ENCODE measurements around the gene TCN1.

TCN1 gene

GRCh38 chr11:59813364-59813763 is 52.9 kb downstream of the TCN1 start:
- H3K27ac ChIP-seq = no peak overlapping the region
- no peak overlapping the region for H3K4me2 ChIP-seq (ENCODE audit: low read length)
- H3K36me3 ChIP-seq (ENCODE audit: control insufficient read depth, insufficient read depth, low read length) = no peaks in the 10 kb centered on the region
- H3K79me2 ChIP-seq = no peaks in the 10 kb centered on the region
- H3K27me3 ChIP-seq (ENCODE audit: control insufficient read depth, insufficient read depth, low read length) = no peaks in the 10 kb centered on the region
- no peak overlapping the region for H3K9ac ChIP-seq
- no peaks in the 10 kb centered on the region for H3K4me1 ChIP-seq
- no peak overlapping the region for H3K4me3 ChIP-seq (ENCODE audit: low read depth, low read length)
- no peak for TF ChIP-seq CTCF (IDR thresholded peaks at IDR 0.05)
- no peaks in the 10 kb centered on the region for H3K9me3 ChIP-seq (ENCODE audit: control insufficient read depth, low read length)
- no peak overlapping the region for H2AFZ ChIP-seq

GRCh38 chr11:59812220-59812619 is 54.1 kb downstream of the TCN1 start:
- Histone ChIP-seq H3K27ac (no peak overlapping the region), H3K36me3 (ENCODE audit: control insufficient read depth, insufficient read depth, low read length) (no peaks in the 10 kb centered on the region), H3K27me3 (ENCODE audit: control insufficient read depth, insufficient read depth, low read length) (no peaks in the 10 kb centered on the region), H3K9ac (no peak overlapping the region), H3K4me3 (ENCODE audit: low read depth, low read length) (no peak overlapping the region), H3K4me1 (no peaks in the 10 kb centered on the region), H3K4me2 (ENCODE audit: low read length) (no peak overlapping the region), H3K79me2 (no peaks in the 10 kb centered on the region), H3K9me3 (ENCODE audit: control insufficient read depth, low read length) (no peaks in the 10 kb centered on the region), H2AFZ (no peak overlapping the region)
- TF ChIP-seq CTCF (IDR thresholded peaks at IDR 0.05) = no peak

- Histone ChIP-seq H3K36me3 (ENCODE audit: control insufficient read depth, insufficient read depth, low read length) (no peaks in the 10 kb centered on the region), H3K4me1 (no peaks in the 10 kb centered on the region), H2AFZ (peak overlapping the region; percentile 96), H3K79me2 (no peaks in the 10 kb centered on the region), H3K4me3 (ENCODE audit: low read depth, low read length) (peak overlapping the region; percentile 84), H3K4me2 (ENCODE audit: low read length) (peak overlapping the region; percentile 68), H3K27me3 (ENCODE audit: control insufficient read depth, insufficient read depth, low read length) (no peaks in the 10 kb centered on the region), H3K9me3 (ENCODE audit: control insufficient read depth, low read length) (no peaks in the 10 kb centered on the region), H3K9ac (no peak overlapping the region), H3K27ac (peak overlapping the region; percentile 79)
- TF ChIP-seq CTCF (IDR thresholded peaks at IDR 0.05) = no peak
These were observed 55.4 kb downstream of the TCN1 start for GRCh38 chr11:59810911-59811259.

- no peaks in the 10 kb centered on the region for H3K36me3 ChIP-seq (ENCODE audit: control insufficient read depth, insufficient read depth, low read length)
- peak within 1 kb of the TSS; percentile 96 for H2AFZ ChIP-seq
- no peaks in the 10 kb centered on the region for H3K79me2 ChIP-seq
- TF ChIP-seq CTCF (IDR thresholded peaks at IDR 0.05) = peak; percentile 18
- H3K4me3 ChIP-seq (ENCODE audit: low read depth, low read length) = peak within 1 kb of the TSS; percentile 84
- peak within 1 kb of the TSS; percentile 79 for H3K27ac ChIP-seq
- no peaks in the 10 kb centered on the region for H3K9me3 ChIP-seq (ENCODE audit: control insufficient read depth, low read length)
- H3K27me3 ChIP-seq (ENCODE audit: control insufficient read depth, insufficient read depth, low read length) = no peaks in the 10 kb centered on the region
- peak within 1 kb of the TSS; percentile 46 for H3K9ac ChIP-seq
- H3K4me2 ChIP-seq (ENCODE audit: low read length) = peak within 1 kb of the TSS; percentile 80
- no peaks in the 10 kb centered on the region for H3K4me1 ChIP-seq
These were observed 55.9 kb downstream of the TCN1 start, which contains the start of gene MRPL16 for GRCh38 chr11:59810189-59810910. MRPL16 (minus strand) TSS chr11:59810778; CDS start chr11:59810658, 120 bp downstream.

GRCh38 chr11:59807047-59807610 is 59.2 kb downstream of the TCN1 start:
- Histone ChIP-seq H3K4me3 (ENCODE audit: low read depth, low read length) (no peak overlapping the region), H3K79me2 (no peaks in the 10 kb centered on the region), H3K9ac (no peak overlapping the region), H3K4me1 (no peaks in the 10 kb centered on the region), H3K4me2 (ENCODE audit: low read length) (no peak overlapping the region), H3K36me3 (ENCODE audit: control insufficient read depth, insufficient read depth, low read length) (no peaks in the 10 kb centered on the region), H2AFZ (no peak overlapping the region), H3K9me3 (ENCODE audit: control insufficient read depth, low read length) (no peaks in the 10 kb centered on the region), H3K27me3 (ENCODE audit: control insufficient read depth, insufficient read depth, low read length) (no peaks in the 10 kb centered on the region), H3K27ac (no peak overlapping the region)
- TF ChIP-seq CTCF (IDR thresholded peaks at IDR 0.05) = no peak

Data from parathyroid adenoma (tissue), 2 donors.